ENCODE results near the gene DCAKD. TPM values are rescaled to one million over a fixed set of nuclear protein-coding genes. Genes with fewer than 3 reads are reported as not detected.
"Not testable (repeated sequence)": the region's sequence is repeated elsewhere in the genome, so short reads cannot be mapped to it uniquely, and the experiment has no call there.

Gene DCAKD
- total RNA-seq, 1 experiment from 2014 or later, result 57.7 TPM

DNA sequence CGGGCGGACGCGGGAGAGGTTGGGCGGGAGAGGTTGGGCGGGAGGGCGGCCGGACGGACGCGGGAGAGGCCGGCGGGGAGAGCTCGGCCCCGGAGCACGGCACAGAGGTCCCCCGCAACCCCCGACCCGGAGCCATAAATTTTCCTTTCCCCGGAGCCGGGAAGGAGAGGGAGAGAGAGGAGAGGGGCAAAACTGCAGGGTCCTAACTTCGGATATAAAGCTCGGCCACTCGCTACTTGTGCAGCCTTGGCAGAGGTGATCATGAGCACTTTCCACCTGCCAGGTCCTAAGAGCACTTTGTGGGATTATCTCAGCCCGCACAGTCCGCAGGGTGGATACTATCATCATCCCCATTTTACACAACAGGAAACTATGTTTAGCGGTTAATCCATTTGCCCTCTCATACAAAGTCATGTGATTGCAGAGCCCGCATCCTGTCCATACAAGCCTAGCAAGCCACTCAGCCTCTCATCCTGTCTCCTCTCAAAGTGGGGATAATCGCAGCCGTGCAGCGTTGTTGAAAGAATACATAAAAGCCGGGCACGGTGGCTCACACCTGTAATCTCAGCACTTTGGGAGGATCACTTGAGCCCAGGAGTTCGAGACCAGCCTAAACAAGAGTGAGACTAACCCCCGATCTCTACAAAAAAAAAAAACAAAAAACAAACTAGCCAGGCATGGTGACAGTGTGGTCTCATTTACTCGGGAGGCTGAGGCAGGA, 780 bp upstream of the DCAKD start:
- H3K27me3 Mint-ChIP-seq (ENCODE audit: low read depth), result no peaks in the 10 kb centered on the region
- CTCF ChIA-PET, result interaction anchor here (0.6 kb wide), 1 partner anchor 134 kb away, joined by 3 read pairs; no protein-coding TSS in a partner anchor
- H3K4me3 Mint-ChIP-seq, result peak overlapping the region; percentile 71
- peaks cover 18% of the 10 kb centered on the region for H3K4me1 Mint-ChIP-seq
- no peaks in the 10 kb centered on the region for H3K36me3 Mint-ChIP-seq
- no peak; the same call in none of the 2 replicates for ATAC-seq
- TF ChIP-seq SOX15 (CRISPR knock-in tag; IDR thresholded peaks at IDR 0.05), result no peak
- TF ChIP-seq, protein P1, sequence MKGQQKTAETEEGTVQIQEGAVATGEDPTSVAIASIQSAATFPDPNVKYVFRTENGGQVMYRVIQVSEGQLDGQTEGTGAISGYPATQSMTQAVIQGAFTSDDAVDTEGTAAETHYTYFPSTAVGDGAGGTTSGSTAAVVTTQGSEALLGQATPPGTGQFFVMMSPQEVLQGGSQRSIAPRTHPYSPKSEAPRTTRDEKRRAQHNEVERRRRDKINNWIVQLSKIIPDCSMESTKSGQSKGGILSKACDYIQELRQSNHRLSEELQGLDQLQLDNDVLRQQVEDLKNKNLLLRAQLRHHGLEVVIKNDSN (CRISPR knock-in tag; IDR thresholded peaks at IDR 0.05), result 0 out of 2 replicates have a peak, but pooled peaks have one; percentile 11
- TF ChIP-seq, protein P2, sequence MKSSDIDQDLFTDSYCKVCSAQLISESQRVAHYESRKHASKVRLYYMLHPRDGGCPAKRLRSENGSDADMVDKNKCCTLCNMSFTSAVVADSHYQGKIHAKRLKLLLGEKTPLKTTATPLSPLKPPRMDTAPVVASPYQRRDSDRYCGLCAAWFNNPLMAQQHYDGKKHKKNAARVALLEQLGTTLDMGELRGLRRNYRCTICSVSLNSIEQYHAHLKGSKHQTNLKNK (CRISPR knock-in tag; IDR thresholded peaks at IDR 0.05), result peak; percentile 86; the same call in 1 of the 2 replicates
- peak; percentile 61 for TF ChIP-seq USF2 (CRISPR knock-in tag; IDR thresholded peaks at IDR 0.05)
- peak; percentile 55 for DNase-seq (ENCODE audit: low spot score)
- POLR2A ChIA-PET, result no interaction called here
- no peaks in the 10 kb centered on the region for H3K9me3 Mint-ChIP-seq
- H3K27ac Mint-ChIP-seq, result peak overlapping the region; percentile 86

DNA sequence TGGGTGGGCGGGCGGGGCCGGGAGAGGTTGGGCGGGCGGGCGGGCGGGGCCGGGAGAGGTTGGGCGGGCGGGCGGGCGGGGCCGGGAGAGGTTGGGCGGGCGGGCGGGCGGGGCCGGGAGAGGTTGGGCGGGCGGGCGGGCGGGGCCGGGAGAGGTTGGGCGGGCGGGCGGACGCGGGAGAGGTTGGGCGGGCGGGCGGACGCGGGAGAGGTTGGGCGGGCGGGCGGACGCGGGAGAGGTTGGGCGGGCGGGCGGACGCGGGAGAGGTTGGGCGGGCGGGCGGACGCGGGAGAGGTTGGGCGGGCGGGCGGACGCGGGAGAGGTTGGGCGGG, 254 bp upstream of the DCAKD start:
- H3K4me3 Mint-ChIP-seq, CTCF ChIA-PET, POLR2A ChIA-PET: not testable (repeated sequence)

GRCh38 chr17:45050481-45051059, 862 bp downstream of the DCAKD start:
- Mint-ChIP-seq H3K27ac (peak overlapping the region; percentile 97), H3K9me3 (no peaks in the 10 kb centered on the region), H3K4me3 (peak overlapping the region; percentile 92), H3K36me3 (no peaks in the 10 kb centered on the region), H3K4me1 (peaks cover 28% of the 10 kb centered on the region), H3K27me3 (ENCODE audit: low read depth) (no peaks in the 10 kb centered on the region)
- CTCF ChIA-PET, result interaction anchor here (0.6 to 3.4 kb wide), 9 partner anchors 10 to 272 kb away, joined by 3 to 16 read pairs (median 4); partner anchors contain the start of genes ACBD4 and C1QL1
- ATAC-seq (no peak), DNase-seq (ENCODE audit: low spot score) (no peak)
- TF ChIP-seq, protein P3, sequence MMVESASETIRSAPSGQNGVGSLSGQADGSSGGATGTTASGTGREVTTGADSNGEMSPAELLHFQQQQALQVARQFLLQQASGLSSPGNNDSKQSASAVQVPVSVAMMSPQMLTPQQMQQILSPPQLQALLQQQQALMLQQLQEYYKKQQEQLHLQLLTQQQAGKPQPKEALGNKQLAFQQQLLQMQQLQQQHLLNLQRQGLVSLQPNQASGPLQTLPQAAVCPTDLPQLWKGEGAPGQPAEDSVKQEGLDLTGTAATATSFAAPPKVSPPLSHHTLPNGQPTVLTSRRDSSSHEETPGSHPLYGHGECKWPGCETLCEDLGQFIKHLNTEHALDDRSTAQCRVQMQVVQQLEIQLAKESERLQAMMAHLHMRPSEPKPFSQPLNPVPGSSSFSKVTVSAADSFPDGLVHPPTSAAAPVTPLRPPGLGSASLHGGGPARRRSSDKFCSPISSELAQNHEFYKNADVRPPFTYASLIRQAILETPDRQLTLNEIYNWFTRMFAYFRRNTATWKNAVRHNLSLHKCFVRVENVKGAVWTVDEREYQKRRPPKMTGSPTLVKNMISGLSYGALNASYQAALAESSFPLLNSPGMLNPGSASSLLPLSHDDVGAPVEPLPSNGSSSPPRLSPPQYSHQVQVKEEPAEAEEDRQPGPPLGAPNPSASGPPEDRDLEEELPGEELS (CRISPR knock-in tag; IDR thresholded peaks at IDR 0.05), result no peak
- TF ChIP-seq, protein P4, sequence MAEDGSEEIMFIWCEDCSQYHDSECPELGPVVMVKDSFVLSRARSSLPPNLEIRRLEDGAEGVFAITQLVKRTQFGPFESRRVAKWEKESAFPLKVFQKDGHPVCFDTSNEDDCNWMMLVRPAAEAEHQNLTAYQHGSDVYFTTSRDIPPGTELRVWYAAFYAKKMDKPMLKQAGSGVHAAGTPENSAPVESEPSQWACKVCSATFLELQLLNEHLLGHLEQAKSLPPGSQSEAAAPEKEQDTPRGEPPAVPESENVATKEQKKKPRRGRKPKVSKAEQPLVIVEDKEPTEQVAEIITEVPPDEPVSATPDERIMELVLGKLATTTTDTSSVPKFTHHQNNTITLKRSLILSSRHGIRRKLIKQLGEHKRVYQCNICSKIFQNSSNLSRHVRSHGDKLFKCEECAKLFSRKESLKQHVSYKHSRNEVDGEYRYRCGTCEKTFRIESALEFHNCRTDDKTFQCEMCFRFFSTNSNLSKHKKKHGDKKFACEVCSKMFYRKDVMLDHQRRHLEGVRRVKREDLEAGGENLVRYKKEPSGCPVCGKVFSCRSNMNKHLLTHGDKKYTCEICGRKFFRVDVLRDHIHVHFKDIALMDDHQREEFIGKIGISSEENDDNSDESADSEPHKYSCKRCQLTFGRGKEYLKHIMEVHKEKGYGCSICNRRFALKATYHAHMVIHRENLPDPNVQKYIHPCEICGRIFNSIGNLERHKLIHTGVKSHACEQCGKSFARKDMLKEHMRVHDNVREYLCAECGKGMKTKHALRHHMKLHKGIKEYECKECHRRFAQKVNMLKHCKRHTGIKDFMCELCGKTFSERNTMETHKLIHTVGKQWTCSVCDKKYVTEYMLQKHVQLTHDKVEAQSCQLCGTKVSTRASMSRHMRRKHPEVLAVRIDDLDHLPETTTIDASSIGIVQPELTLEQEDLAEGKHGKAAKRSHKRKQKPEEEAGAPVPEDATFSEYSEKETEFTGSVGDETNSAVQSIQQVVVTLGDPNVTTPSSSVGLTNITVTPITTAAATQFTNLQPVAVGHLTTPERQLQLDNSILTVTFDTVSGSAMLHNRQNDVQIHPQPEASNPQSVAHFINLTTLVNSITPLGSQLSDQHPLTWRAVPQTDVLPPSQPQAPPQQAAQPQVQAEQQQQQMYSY (CRISPR knock-in tag; IDR thresholded peaks at IDR 0.05), result peak; percentile 48
- POLR2A ChIA-PET, result interaction anchor here (0.5 to 0.7 kb wide), 3 partner anchors 12 to 143 kb away, joined by 3 to 4 read pairs (median 4); no protein-coding TSS in a partner anchor

More for the DNA sequence above, 254 bp upstream of the DCAKD start:
- peaks cover 23% of the 10 kb centered on the region for H3K4me1 Mint-ChIP-seq
- not testable (repeated sequence) for H3K27me3 Mint-ChIP-seq (ENCODE audit: low read depth); ATAC-seq; H3K9me3 Mint-ChIP-seq; DNase-seq (ENCODE audit: low spot score); H3K27ac Mint-ChIP-seq; H3K36me3 Mint-ChIP-seq
- TF ChIP-seq HMGXB4 (CRISPR knock-in tag; IDR thresholded peaks at IDR 0.05), result 0 out of 2 replicates have a peak, but pooled peaks have one; percentile 13
